Skin of body (tissue), 2 donors: ENCODE measurements around the gene ANKIB1. TPM values are rescaled to one million over a fixed set of nuclear protein-coding genes. Genes with fewer than 3 reads are reported as not detected.

Experiments used
- DNase-seq: peaks from one replicate; lab custom pipeline; 2025; lab: John Stamatoyannopoulos, UW
- total RNA-seq: library from RNA; depleted of rRNA; stranded (reverse); fragments of >200 nt; gene quantifications from one replicate; pipeline ENCODE4 v1.2.3, GENCODE V29; 2014

Gene ANKIB1
- total RNA-seq, 1 donor from 2014 or later = 38.7 TPM

GRCh38 chr7:92266415-92267241, 20.9 kb downstream of the ANKIB1 start:
- no peak for DNase-seq

GRCh38 chr7:92268921-92269320, 23.1 kb downstream of the ANKIB1 start:
- DNase-seq = no peak

- DNase-seq = no peak
Measured at GRCh38 chr7:92275327-92275726, 29.6 kb downstream of the ANKIB1 start.

GRCh38 chr7:92276460-92276864, 30.7 kb downstream of the ANKIB1 start:
- DNase-seq = no peak

- DNase-seq = no peak
Measured at GRCh38 chr7:92279396-92280031, 33.7 kb downstream of the ANKIB1 start.

- DNase-seq = no peak
Measured at GRCh38 chr7:92281031-92281430, 35.3 kb downstream of the ANKIB1 start.

GRCh38 chr7:92282221-92282814, 36.5 kb downstream of the ANKIB1 start:
- no peak for DNase-seq

GRCh38 chr7:92282930-92283329, 37.2 kb downstream of the ANKIB1 start:
- no peak for DNase-seq

- no peak for DNase-seq
Measured at GRCh38 chr7:92289321-92289720, 43.5 kb downstream of the ANKIB1 start.

- DNase-seq = no peak
Measured at GRCh38 chr7:92292981-92293380, 47.2 kb downstream of the ANKIB1 start.

- DNase-seq = no peak
Measured at GRCh38 chr7:92293896-92294590, 48.3 kb downstream of the ANKIB1 start.

GRCh38 chr7:92295391-92295790, 49.6 kb downstream of the ANKIB1 start:
- no peak for DNase-seq

- DNase-seq = no peak
Measured at GRCh38 chr7:92296235-92296634, 50.5 kb downstream of the ANKIB1 start.

- DNase-seq = no peak
Measured at GRCh38 chr7:92296880-92297445, 51.2 kb downstream of the ANKIB1 start.

- no peak for DNase-seq
Measured at GRCh38 chr7:92297736-92298135, 52.0 kb downstream of the ANKIB1 start.

- no peak for DNase-seq
Measured at GRCh38 chr7:92303761-92304160, 58.0 kb downstream of the ANKIB1 start.

- no peak for DNase-seq
Measured at GRCh38 chr7:92304406-92304893, 58.7 kb downstream of the ANKIB1 start.

- DNase-seq = no peak
Measured at GRCh38 chr7:92306153-92306552, 60.4 kb downstream of the ANKIB1 start.

- no peak for DNase-seq
Measured at GRCh38 chr7:92313055-92313454, 67.3 kb downstream of the ANKIB1 start.

- DNase-seq = no peak
Measured at GRCh38 chr7:92319243-92319642, 73.5 kb downstream of the ANKIB1 start.

GRCh38 chr7:92325173-92325572, 79.4 kb downstream of the ANKIB1 start:
- DNase-seq = no peak
